MCF 10A (cell line): ENCODE results near the gene ELK3. TPM values are rescaled to one million over a fixed set of nuclear protein-coding genes. Genes with fewer than 3 reads are reported as not detected.

Source experiments
- BruUV-seq: library from RNA; stranded (reverse); fragments of 400-500 nt; replicated peaks from 2 replicates; lab custom pipeline; 2021; lab: Mats Ljungman, UMichigan
- CTCF ChIA-PET: fragments of 300-600 bp; sonication (Branson Sonifier 250); formaldehyde crosslinking; extraction: SDS; loops from one replicate; lab custom pipeline; 2021; ENCODE audit warnings: antibody characterized with exemption, inconsistent platforms; lab: Yijun Ruan, JAX
- POLR2A ChIA-PET: fragments of 300-600, 350-650 bp; sonication (Branson Sonifier 250); formaldehyde crosslinking; extraction: SDS; loops from one replicate; lab custom pipeline; 2020; ENCODE audit warnings: antibody characterized with exemption, inconsistent platforms; lab: Yijun Ruan, JAX
- DNase-seq: peaks from one replicate; pipeline ENCODE4 v3.0.0-alpha.2; 2018; ENCODE audit not compliant: unreplicated experiment
- H3K27ac Mint-ChIP-seq: one replicate; pipeline ENCODE4 v1.8.0; 2022; ENCODE audit warnings: mild to moderate bottlenecking, low read depth, mixed read lengths; ENCODE audit not compliant: unreplicated experiment
- H3K27me3 Mint-ChIP-seq: one replicate; pipeline ENCODE4 v1.8.0; 2022; ENCODE audit warnings: mixed read lengths; ENCODE audit not compliant: insufficient read depth, unreplicated experiment
- H3K36me3 Mint-ChIP-seq: one replicate; pipeline ENCODE4 v1.8.0; 2022; ENCODE audit warnings: mild to moderate bottlenecking, moderate library complexity, mixed read lengths; ENCODE audit not compliant: insufficient read depth, unreplicated experiment
- H3K4me1 Mint-ChIP-seq: one replicate; pipeline ENCODE4 v1.8.0; 2022; ENCODE audit warnings: mixed read lengths; ENCODE audit not compliant: insufficient read depth, unreplicated experiment
- H3K4me3 Mint-ChIP-seq: one replicate; pipeline ENCODE4 v1.8.0; 2022; ENCODE audit warnings: mild to moderate bottlenecking, moderate library complexity, mixed read lengths; ENCODE audit not compliant: unreplicated experiment
- H3K9me3 Mint-ChIP-seq: one replicate; pipeline ENCODE4 v1.8.0; 2022; ENCODE audit warnings: mixed read lengths; ENCODE audit not compliant: unreplicated experiment
- CTCF ChIP-seq: fragments of 200-600 bp; IDR thresholded peaks from one replicate; pipeline ENCODE4 v1.8.0; 2022; ENCODE audit warnings: antibody characterized with exemption, mild to moderate bottlenecking; ENCODE audit not compliant: unreplicated experiment
- intact Hi-C: fragments of 100-400 bp; cut with micrococcal nuclease; formaldehyde crosslinking; loops from 2 replicates; pipeline ENCODE4 v1.14.1; 2022
- total RNA-seq: library from RNA; stranded (reverse); gene quantifications from 2 replicates; pipeline ENCODE4 v1.2.3, GENCODE V29; 2022

Gene ELK3
- total RNA-seq, 1 experiment from 2014 or later: 50.1 TPM

- CTCF ChIA-PET: interaction anchor here (1.0 to 1.3 kb wide), 2 partner anchors 9 to 26 kb away, joined by 4 to 5 read pairs; no protein-coding TSS in a partner anchor
- POLR2A ChIA-PET: interaction anchor here (0.5 to 0.7 kb wide), 2 partner anchors 174 to 215 kb away, joined by 3 to 4 read pairs; no protein-coding TSS in a partner anchor
Observed at GRCh38 chr12:96260231-96260630, 66.1 kb downstream of the ELK3 start.

GRCh38 chr12:96260644-96261043 is 66.5 kb downstream of the ELK3 start:
- Mint-ChIP-seq H3K4me1 (peaks cover 14% of the 10 kb centered on the region), H3K27ac (peak overlapping the region; percentile 81), H3K4me3 (no peak overlapping the region), H3K27me3 (no peaks in the 10 kb centered on the region), H3K9me3 (no peaks in the 10 kb centered on the region), H3K36me3 (peaks cover 76% of the 10 kb centered on the region)
- DNase-seq: no peak
- BruUV-seq: no TSS peak
- intact Hi-C loops: no loop called here
- no peak for TF ChIP-seq CTCF
- POLR2A ChIA-PET: interaction anchor here (0.5 to 0.8 kb wide), 3 partner anchors 23 to 214 kb away, joined by 3 to 4 read pairs (median 3); no protein-coding TSS in a partner anchor
- CTCF ChIA-PET: interaction anchor here (1.0 to 1.3 kb wide), 2 partner anchors 10 to 26 kb away, joined by 4 to 5 read pairs; no protein-coding TSS in a partner anchor

More at GRCh38 chr12:96260231-96260630, 66.1 kb downstream of the ELK3 start:
- H3K4me3 Mint-ChIP-seq: no peak overlapping the region
- H3K36me3 Mint-ChIP-seq: peaks cover 73% of the 10 kb centered on the region
- BruUV-seq: TSS peak; percentile 5
- peaks cover 14% of the 10 kb centered on the region for H3K4me1 Mint-ChIP-seq
- TF ChIP-seq CTCF: no peak
- no peaks in the 10 kb centered on the region for H3K9me3 Mint-ChIP-seq
- intact Hi-C loops: no loop called here
- H3K27me3 Mint-ChIP-seq: no peaks in the 10 kb centered on the region
- DNase-seq: no peak
- H3K27ac Mint-ChIP-seq: peak overlapping the region; percentile 81

- no peak for TF ChIP-seq CTCF
- H3K4me3 Mint-ChIP-seq: no peak overlapping the region
- H3K36me3 Mint-ChIP-seq: peaks cover 83% of the 10 kb centered on the region
- POLR2A ChIA-PET: interaction anchor here (0.7 to 1.5 kb wide), 4 partner anchors 9 to 42 kb away, joined by 3 to 5 read pairs (median 4); no protein-coding TSS in a partner anchor
- no peaks in the 10 kb centered on the region for H3K9me3 Mint-ChIP-seq
- no peaks in the 10 kb centered on the region for H3K27me3 Mint-ChIP-seq
- no TSS peak for BruUV-seq
- no peak overlapping the region for H3K27ac Mint-ChIP-seq
- DNase-seq: no peak
- intact Hi-C loops: no loop called here
- H3K4me1 Mint-ChIP-seq: peaks cover 14% of the 10 kb centered on the region
- CTCF ChIA-PET: interaction anchor here (1.3 kb wide), 1 partner anchor 11 kb away, joined by 5 read pairs; no protein-coding TSS in a partner anchor
Observed at GRCh38 chr12:96261557-96261956, 67.4 kb downstream of the ELK3 start.

- peak overlapping the region; percentile 47 for H3K27ac Mint-ChIP-seq
- BruUV-seq: no TSS peak
- no peak for TF ChIP-seq CTCF
- POLR2A ChIA-PET: interaction anchor here (1.0 to 1.2 kb wide), 2 partner anchors 19 to 138 kb away, joined by 3 to 4 read pairs; no protein-coding TSS in a partner anchor
- no peak for DNase-seq
- H3K27me3 Mint-ChIP-seq: no peaks in the 10 kb centered on the region
- H3K36me3 Mint-ChIP-seq: peaks cover 90% of the 10 kb centered on the region
- CTCF ChIA-PET: interaction anchor here (0.6 to 1.1 kb wide), 4 partner anchors 9 to 1333 kb away, joined by 3 to 5 read pairs (median 4); no protein-coding TSS in a partner anchor
- H3K9me3 Mint-ChIP-seq: no peaks in the 10 kb centered on the region
- H3K4me3 Mint-ChIP-seq: no peak overlapping the region
- H3K4me1 Mint-ChIP-seq: peaks cover 19% of the 10 kb centered on the region
- intact Hi-C loops: no loop called here
Observed at GRCh38 chr12:96263449-96263902, 69.3 kb downstream of the ELK3 start.
